ENCODE data around the gene SHC1.

The SHC1 gene

DNA sequence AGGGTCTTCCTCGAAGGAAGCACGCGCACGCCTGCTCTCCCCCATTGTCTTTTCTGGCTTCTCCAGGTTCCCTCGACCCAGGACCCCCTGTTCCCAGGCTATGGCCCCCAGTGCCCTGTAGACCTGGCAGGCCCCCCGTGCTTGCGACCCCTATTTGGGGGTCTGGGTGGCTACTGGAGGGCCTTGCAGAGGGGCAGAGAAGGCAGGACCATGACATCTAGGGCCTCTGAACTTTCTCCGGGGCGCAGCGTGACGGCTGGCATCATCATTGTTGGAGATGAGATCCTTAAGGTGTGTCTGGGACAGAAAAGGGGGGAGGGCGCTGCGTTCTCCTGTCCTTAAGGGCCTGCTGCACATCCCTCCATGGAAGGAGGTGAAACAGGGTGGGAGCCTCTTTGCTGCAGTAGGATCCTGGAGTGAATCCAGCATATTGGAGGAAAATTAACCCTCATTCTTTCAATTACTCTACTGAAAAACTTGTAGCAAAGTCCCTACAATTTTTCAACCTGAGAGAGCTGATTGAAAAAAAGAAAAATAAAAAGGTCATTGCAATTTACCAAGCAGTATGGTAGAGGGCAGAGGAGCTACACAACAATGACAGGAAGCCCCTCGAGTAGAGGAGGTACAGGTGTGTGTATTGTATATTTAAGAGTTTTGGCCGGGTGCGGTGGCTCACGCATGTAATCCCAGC is 13.4 kb upstream of the SHC1 start:
- no peak for TF ChIP-seq SIN3A (IDR thresholded peaks at IDR 0.05; ENCODE audit: borderline replicate concordance, insufficient read depth, low read length)
- no peak for TF ChIP-seq TAF1 (IDR thresholded peaks at IDR 0.05; ENCODE audit: borderline replicate concordance, insufficient read depth, low read length)
- TF ChIP-seq, protein P1, sequence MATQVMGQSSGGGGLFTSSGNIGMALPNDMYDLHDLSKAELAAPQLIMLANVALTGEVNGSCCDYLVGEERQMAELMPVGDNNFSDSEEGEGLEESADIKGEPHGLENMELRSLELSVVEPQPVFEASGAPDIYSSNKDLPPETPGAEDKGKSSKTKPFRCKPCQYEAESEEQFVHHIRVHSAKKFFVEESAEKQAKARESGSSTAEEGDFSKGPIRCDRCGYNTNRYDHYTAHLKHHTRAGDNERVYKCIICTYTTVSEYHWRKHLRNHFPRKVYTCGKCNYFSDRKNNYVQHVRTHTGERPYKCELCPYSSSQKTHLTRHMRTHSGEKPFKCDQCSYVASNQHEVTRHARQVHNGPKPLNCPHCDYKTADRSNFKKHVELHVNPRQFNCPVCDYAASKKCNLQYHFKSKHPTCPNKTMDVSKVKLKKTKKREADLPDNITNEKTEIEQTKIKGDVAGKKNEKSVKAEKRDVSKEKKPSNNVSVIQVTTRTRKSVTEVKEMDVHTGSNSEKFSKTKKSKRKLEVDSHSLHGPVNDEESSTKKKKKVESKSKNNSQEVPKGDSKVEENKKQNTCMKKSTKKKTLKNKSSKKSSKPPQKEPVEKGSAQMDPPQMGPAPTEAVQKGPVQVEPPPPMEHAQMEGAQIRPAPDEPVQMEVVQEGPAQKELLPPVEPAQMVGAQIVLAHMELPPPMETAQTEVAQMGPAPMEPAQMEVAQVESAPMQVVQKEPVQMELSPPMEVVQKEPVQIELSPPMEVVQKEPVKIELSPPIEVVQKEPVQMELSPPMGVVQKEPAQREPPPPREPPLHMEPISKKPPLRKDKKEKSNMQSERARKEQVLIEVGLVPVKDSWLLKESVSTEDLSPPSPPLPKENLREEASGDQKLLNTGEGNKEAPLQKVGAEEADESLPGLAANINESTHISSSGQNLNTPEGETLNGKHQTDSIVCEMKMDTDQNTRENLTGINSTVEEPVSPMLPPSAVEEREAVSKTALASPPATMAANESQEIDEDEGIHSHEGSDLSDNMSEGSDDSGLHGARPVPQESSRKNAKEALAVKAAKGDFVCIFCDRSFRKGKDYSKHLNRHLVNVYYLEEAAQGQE (IDR thresholded peaks at IDR 0.05; ENCODE audit: insufficient read depth in 1 of 2, low read depth in 2 of 2, low read length in 2 of 2): no peak
- no peak for TF ChIP-seq POLR2AphosphoS5 (IDR thresholded peaks at IDR 0.05; ENCODE audit: low read depth, low read length)

DNA sequence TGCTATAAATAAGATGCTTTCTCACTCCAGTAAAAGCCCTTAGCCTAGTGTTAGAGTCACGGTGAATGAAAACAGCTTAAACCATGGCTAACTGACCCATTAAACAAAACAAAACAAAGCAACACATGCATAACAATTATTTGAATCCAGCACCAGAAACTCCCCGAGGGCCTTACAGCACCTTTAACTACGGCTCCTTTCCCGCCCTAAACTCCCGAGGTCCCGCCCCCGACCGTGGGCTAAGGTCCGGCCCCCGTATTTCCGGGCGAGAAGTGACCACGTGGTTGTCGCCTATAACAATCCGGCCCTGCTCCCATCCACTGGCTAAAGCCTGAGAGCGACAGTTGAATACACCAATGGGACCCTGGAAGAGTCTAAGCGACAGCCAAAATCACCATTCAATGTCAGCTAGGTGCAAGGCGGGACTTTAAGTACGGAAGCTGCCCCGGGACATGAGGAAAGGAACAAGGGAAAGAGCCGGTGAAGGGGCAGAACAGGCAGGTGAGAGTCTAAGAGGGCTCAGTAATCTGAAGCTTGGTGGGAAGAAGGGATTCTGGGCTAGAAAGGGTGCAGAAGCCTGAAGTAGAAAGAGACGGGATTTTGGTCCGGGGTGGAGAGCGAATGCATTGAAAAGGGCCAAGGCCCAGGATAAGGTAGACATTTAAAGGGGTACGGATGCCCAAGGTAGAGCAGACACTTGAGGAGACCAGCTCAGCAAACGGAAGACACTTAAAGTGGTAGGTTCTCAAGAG is 12.5 kb upstream of the SHC1 start, which contains the start of gene FLAD1:
TSS of gene FLAD1 (plus strand) at position 448 of the 752 bp plus-strand sequence. CDS start 351 bp downstream, outside the sequence.
- TF ChIP-seq TAF1 (IDR thresholded peaks at IDR 0.05; ENCODE audit: borderline replicate concordance, insufficient read depth, low read length) (no peak; the same call in 1 of the 2 replicates), POLR2AphosphoS5 (IDR thresholded peaks at IDR 0.05; ENCODE audit: low read depth, low read length) (peak; percentile 81)

DNA sequence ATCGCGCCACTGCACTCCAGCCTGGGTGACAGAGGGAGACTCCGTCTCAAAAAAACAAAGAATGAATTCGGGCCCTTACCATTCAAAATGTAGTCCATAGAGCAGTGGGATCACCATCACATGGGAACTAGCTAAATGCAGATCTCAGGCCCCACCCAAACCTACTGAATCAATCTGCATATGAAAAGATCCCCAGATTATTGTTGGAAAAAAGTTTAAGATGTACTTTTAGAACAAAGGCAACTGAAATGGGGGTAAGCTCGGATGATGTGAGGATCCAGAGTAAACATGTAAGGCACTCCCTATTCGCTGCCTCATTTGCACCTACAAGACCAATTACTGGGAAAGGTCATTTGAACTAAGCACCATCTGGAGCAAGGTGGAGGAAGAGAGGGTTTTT is 11.8 kb upstream of the SHC1 start:
- TF ChIP-seq POLR2AphosphoS5 (IDR thresholded peaks at IDR 0.05; ENCODE audit: low read depth, low read length): no peak
- no peak for TF ChIP-seq FOXP2 (optimal IDR thresholded peaks at IDR 0.05; ENCODE audit: borderline replicate concordance, extremely low read depth, extremely low read length, insufficient read depth)
- TF ChIP-seq TAF1 (IDR thresholded peaks at IDR 0.05; ENCODE audit: borderline replicate concordance, insufficient read depth, low read length): no peak
- TF ChIP-seq SIN3A (IDR thresholded peaks at IDR 0.05; ENCODE audit: borderline replicate concordance, insufficient read depth, low read length): no peak
- TF ChIP-seq, protein P1 (IDR thresholded peaks at IDR 0.05; ENCODE audit: insufficient read depth in 1 of 2, low read depth in 2 of 2, low read length in 2 of 2): no peak

DNA sequence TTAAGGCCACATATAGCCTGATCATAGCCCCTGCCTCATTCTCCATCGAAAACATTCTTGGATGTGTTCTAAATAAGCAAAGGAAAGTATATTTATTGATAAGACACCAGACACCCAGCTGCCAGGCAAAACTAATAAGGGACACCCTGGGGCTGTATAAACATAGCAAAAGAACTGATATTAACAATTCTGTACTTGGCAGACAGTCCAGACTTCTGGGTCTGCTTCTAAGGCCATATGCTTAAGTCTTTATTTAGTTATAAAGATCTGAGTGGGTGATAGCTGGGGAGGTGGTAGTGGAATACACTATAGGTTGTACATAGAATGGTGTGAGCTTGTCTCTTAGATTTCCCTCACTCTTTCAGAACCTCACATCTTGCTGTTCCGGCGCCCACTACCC is 7.8 kb upstream of the SHC1 start:
- TF ChIP-seq, protein P1 (IDR thresholded peaks at IDR 0.05; ENCODE audit: insufficient read depth in 1 of 2, low read depth in 2 of 2, low read length in 2 of 2): no peak
- no peak for TF ChIP-seq POLR2AphosphoS5 (IDR thresholded peaks at IDR 0.05; ENCODE audit: low read depth, low read length)
- TF ChIP-seq FOXP2 (optimal IDR thresholded peaks at IDR 0.05; ENCODE audit: borderline replicate concordance, extremely low read depth, extremely low read length, insufficient read depth): no peak
- no peak for TF ChIP-seq SIN3A (IDR thresholded peaks at IDR 0.05; ENCODE audit: borderline replicate concordance, insufficient read depth, low read length)
- no peak for TF ChIP-seq TAF1 (IDR thresholded peaks at IDR 0.05; ENCODE audit: borderline replicate concordance, insufficient read depth, low read length)

DNA sequence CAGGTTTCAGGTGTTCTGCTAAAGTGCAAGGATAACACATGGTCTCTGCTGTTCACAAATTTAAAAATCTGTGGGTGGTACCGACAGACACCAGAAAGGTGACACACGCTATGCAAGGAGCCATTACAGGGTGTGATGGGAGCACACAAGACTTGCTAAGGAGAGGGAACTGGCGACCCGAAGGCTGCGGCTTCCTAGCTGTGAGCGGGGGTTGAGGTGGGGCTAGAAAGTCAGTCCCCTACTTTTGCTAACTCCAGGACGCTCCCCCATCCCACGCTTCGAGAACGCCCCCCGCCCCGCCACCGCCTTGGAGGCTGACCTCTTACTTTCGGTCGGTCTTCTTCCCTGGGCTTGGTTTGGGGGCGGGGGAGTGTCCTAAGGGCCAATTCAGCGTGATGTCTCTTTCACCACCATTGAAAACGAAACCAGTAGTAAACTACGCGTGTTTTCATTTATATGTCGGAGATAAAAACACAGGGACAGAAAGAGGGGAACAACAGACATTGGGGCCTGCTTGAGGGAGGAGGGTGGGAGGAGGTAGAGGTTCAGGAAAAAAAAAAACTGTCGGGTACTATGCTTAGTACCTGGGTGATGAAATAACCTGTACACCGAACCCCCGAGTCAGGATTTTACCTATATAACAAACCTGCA is 5.0 kb upstream of the SHC1 start:
- TF ChIP-seq TAF1 (IDR thresholded peaks at IDR 0.05; ENCODE audit: borderline replicate concordance, insufficient read depth, low read length) (0 out of 2 replicates have a peak, but pooled peaks have one; percentile 29), SIN3A (IDR thresholded peaks at IDR 0.05; ENCODE audit: borderline replicate concordance, insufficient read depth, low read length) (no peak), FOXP2 (optimal IDR thresholded peaks at IDR 0.05; ENCODE audit: borderline replicate concordance, extremely low read depth, extremely low read length, insufficient read depth) (no peak), POLR2AphosphoS5 (IDR thresholded peaks at IDR 0.05; ENCODE audit: low read depth, low read length) (peak; percentile 33; the same call in 1 of the 2 replicates)
- TF ChIP-seq, protein P1 (IDR thresholded peaks at IDR 0.05; ENCODE audit: insufficient read depth in 1 of 2, low read depth in 2 of 2, low read length in 2 of 2): no peak
